ENCODE results near the gene BIRC2.

GRCh38 chr11:102314784-102315183 lies 32.2 kb upstream of the BIRC2 start:
- no peak for TF ChIP-seq CTCF (IDR thresholded peaks at IDR 0.05)
- no peak for TF ChIP-seq POLR2AphosphoS5 (IDR thresholded peaks at IDR 0.05)
- TF ChIP-seq POLR2A (IDR thresholded peaks at IDR 0.05), result no peak

All from stomach (tissue), 4 donors.